Erythroblast (primary cell): ENCODE measurements around the gene SLC35C1.

Source experiments
- DNase-seq, 2 experiments: peaks; one replicate each; lab custom pipeline; 2025; lab: John Stamatoyannopoulos, UW
- GATA1 ChIP-seq: IDR thresholded peaks from 2 replicates; pipeline ENCODE4 v1.6.1; 2011; ENCODE audit warnings: low read depth, mild to moderate bottlenecking, control low read depth, low read length, moderate library complexity
- POLR2A ChIP-seq: IDR thresholded peaks from 2 replicates; pipeline ENCODE4 v1.6.1; 2011; ENCODE audit warnings: mild to moderate bottlenecking, low read length

SLC35C1 gene

GRCh38 chr11:45804761-45805304 is at the start of gene SLC35C1:
SLC35C1 (plus strand) TSS chr11:45805149; CDS start chr11:45805802, 653 bp downstream.
- DNase-seq, result peak; percentile 93 to 95
- no peak for TF ChIP-seq GATA1
- peak; percentile 70 for TF ChIP-seq POLR2A

DNA sequence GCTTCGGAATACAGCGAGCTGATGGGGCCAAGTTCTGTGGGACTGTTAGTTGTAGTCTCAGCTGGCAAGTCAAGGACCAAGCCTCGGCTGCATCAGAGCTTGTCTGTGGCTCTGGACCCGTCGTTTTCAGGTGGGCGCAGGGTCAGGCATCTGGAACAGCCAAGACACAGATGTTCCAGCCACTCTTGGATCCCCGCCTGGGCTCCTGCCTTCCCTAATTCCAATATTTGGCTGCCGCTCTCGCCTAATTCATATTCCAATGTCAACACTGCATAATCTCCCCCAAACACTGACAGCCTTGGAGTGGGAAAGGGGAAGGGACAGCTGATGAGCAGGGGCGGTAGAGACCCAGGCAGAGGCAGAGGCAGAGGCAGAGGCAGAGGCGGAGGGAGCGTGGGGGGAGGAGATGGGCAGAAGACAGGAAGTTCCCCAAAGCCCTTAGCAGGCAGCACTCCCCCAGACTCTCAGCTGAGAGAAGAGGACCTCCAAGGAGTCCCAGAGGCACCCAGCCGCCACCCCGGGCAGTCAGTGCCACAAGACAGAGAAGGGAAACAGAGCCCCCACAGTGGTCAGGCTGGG is 49.6 kb upstream of the SLC35C1 start:
- TF ChIP-seq POLR2A (no peak), GATA1 (no peak)
- no peak for DNase-seq

DNA sequence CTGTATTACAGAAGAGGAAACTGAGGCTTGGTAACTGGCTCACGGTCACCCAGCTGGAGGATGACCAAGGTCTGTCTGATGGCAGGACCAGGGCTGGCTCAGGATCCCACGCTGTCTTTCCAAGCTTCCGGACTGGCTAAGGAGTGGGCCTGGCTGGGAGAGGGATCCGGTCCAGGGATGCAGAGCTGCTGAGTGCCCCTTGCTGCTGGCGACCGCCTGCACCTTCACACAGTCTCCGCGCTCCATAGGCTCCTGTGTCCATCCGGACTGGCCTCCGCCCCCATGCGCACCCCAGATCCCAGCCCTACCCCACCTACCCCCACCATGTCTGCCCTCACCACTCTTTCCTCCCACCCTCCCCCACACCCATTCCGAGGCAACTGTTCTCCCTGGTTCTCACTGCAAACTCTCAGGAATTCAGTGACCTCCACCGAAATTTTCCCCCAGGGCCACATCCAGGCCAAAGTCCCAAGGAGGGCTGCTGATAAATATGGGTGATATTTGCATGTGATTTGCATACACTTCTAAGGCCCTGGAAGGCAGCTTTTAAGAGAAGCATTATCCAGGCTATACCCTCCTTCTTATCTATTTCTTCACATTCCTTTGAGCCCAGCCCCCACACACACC is 48.5 kb upstream of the SLC35C1 start:
- TF ChIP-seq GATA1 (no peak), POLR2A (no peak)

DNA sequence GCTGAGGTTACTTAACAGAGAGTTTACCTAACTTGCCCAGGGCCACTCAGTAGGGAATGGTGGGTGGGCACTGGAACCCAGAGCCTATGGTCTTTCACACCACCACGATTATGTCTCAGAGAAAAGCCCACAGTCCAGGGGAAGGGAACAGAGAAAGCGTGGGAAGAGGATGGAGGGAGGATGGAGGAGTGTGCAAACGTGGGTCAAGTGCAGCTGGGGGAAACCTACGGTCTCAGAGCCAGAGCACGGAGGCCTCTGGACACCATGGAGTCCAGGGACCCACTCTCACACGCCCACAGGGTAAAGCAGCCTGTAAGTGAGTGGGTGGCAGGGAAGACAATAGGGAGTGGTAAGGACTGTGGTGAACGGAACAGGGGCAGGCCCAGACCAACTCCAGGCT is 47.3 kb upstream of the SLC35C1 start:
- no peak for DNase-seq
- TF ChIP-seq GATA1, result no peak
- TF ChIP-seq POLR2A, result no peak

More for the DNA sequence above, 48.5 kb upstream of the SLC35C1 start:
- DNase-seq, result no peak

DNA sequence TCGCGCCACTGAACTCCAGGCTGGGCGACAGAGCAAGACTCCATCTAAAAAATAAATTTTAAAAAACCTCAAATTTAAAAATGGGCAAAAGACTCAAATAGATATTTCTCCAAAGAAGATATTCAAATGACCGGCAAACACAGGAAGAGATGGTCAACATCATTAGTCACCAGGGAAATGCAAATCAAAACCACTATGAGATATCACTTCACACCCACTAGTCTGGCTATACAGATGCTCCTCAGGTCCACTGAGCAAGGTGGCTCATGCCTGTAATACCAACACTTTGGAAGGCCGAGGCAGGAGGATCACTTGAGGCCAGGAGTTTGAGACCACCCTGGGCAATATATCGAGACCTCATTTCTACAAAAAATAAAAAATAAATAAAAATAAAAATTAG is 43.3 kb upstream of the SLC35C1 start:
- no peak for TF ChIP-seq POLR2A
- no peak for TF ChIP-seq GATA1
- no peak for DNase-seq

- TF ChIP-seq GATA1 (no peak), POLR2A (no peak)
- DNase-seq, result no peak
Observed at GRCh38 chr11:45765107-45765668, 39.8 kb upstream of the SLC35C1 start.

- no peak for TF ChIP-seq GATA1
- TF ChIP-seq POLR2A, result no peak
- no peak for DNase-seq
Observed at GRCh38 chr11:45765836-45766235, 39.1 kb upstream of the SLC35C1 start.

GRCh38 chr11:45766469-45766868 is 38.5 kb upstream of the SLC35C1 start:
- DNase-seq, result no peak
- TF ChIP-seq GATA1 (no peak), POLR2A (no peak)

DNA sequence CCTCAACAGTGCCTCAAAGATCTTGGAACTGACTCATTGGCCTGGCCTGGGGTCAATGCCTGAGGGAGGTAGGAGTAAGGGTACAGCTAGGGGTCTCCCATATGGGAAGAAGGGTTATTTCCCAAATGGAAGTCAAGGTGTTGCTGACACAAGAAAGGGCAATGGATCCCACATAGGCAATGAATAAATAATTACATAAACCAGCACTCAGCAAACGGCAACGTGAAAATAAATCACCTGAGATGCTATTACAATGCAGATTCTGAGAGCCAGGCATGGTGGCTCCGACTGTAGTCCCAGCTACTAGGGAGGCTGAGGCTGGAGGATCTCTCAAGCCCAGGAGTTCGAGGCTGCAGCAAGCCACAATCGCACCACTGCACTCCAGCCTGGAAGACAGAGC is 36.5 kb upstream of the SLC35C1 start:
- no peak for TF ChIP-seq GATA1
- TF ChIP-seq POLR2A, result no peak
- DNase-seq, result no peak

GRCh38 chr11:45769960-45770359 is 35.0 kb upstream of the SLC35C1 start:
- TF ChIP-seq GATA1 (no peak), POLR2A (no peak)
- no peak for DNase-seq

GRCh38 chr11:45771193-45771565 is 33.8 kb upstream of the SLC35C1 start:
- peak; percentile 49 to 71 for DNase-seq
- no peak for TF ChIP-seq POLR2A
- TF ChIP-seq GATA1, result no peak

DNA sequence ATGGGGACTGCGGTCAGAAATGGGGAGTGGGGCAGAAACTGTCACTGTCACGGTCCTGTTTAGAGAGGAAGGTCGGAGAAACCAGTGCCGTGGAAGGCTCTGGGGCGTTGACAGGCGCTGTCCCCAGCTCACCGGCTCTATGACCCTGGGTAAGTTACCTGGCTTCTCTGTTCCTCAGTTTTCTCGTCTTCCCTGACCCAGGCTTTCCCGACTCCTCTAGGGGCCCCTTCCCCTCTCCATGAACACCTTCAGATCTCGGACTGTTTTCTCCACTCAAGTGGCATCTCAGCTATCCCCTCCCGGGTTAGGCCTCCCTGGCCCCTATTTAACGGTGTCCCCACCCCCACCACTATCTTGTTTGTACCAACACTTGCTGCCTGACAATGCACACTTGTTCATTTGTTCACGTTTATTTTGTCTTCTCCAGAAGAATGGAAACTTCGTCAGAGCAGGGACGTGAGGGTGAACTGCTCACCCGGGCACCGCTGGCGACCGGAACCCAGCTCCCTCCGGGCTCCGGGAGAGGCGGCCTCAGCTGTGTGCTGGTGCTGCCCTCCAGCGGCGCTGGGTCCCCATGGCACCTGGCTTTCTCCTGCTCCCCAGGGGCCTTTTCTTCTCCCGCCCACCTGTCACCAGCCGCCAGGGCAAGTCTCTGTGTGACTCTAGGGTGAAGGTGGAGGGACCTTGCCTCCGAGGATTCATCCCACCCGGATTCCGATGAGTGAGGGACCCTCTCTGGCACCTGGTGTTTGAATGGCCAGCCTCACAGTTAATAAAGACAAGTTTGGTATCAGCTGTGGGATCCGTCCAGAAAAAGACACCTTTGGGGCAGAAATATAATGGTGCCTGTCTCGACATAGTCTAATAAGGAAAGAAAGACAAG is 33.1 kb upstream of the SLC35C1 start:
- DNase-seq, result peak; percentile 66 to 81
- TF ChIP-seq GATA1 (no peak), POLR2A (no peak)

DNA sequence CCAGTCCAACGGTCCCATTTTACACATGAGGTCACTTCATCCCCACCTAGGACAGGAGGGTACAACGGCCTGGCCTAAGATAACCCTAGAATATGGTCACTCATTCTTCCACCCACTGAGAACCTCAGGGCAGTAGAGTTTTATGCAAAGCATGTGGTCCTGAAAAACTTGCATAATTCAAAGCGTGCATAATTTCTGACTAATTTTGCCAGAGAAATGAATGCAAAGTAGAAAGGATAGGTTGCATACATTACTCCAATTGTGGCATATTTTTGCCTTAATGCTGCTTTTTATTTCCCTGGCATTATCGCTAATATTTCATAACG is 32.5 kb upstream of the SLC35C1 start:
- TF ChIP-seq GATA1 (no peak), POLR2A (no peak)
- no peak for DNase-seq

DNA sequence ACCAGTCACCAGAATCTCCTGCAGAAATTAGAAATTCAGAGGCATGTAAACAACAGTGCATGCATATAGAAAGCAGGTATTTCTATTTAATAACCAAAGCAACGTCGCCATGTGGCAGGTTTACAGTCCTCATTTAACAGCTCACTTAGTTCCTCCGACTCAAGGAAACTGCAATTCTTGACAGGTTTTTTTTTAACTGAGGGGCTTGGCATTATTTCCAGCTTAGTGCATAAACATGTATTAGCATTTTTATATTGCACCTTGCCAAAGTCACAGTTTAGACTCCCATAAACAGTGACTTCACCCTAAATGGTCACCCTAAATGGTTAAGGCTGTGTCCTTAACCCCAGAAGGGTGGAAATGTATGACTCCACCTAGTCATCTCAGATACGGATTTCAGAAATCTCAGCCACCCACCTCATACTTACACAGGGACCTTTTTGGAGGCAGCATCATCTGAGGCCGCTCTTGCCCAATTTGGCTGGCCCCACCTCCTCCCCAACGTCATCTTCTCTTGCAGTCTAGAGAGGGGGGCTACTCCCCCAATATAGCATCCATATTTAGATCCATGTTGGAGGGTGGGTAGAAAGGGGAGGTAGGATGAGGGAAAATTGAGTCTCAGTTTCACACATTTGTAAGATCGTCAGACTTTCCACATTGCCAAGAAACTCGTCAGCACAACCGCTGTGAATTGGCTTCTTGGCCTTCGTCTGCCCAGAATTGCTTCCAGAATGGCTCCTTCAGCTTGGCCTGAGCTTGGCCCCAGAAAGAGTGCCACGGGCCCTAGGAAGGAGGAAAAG is 31.8 kb upstream of the SLC35C1 start:
- no peak for DNase-seq
- TF ChIP-seq POLR2A, result no peak
- no peak for TF ChIP-seq GATA1
